Right renal pelvis (tissue), 4 donors: Measurements from ENCODE around the gene IRF2BP2. TPM values are rescaled to one million over a fixed set of nuclear protein-coding genes. Genes with fewer than 3 reads are reported as not detected.
"Not testable (repeated sequence)": the region's sequence is repeated elsewhere in the genome, so short reads cannot be mapped to it uniquely, and the experiment has no call there.

ENCODE experiments used
- DNase-seq, 4 donors: peaks; one replicate each; pipeline ENCODE4 v3.0.0-alpha.2; 2013; ENCODE audit warnings: low read depth in 4 of 4, low spot score in 3 of 4, missing footprints in 1 of 4
- polyA plus RNA-seq, 4 donors: library from polyadenylated mRNA; unstranded; fragments of 120-200 nt; gene quantifications; one replicate each; pipeline ENCODE4 v1.2.1, GENCODE V29; 2013; ENCODE audit not compliant: insufficient read length in 4 of 4

IRF2BP2 gene
- polyA plus RNA-seq, 4 donors: 151 to 163 (median 159) TPM

DNA sequence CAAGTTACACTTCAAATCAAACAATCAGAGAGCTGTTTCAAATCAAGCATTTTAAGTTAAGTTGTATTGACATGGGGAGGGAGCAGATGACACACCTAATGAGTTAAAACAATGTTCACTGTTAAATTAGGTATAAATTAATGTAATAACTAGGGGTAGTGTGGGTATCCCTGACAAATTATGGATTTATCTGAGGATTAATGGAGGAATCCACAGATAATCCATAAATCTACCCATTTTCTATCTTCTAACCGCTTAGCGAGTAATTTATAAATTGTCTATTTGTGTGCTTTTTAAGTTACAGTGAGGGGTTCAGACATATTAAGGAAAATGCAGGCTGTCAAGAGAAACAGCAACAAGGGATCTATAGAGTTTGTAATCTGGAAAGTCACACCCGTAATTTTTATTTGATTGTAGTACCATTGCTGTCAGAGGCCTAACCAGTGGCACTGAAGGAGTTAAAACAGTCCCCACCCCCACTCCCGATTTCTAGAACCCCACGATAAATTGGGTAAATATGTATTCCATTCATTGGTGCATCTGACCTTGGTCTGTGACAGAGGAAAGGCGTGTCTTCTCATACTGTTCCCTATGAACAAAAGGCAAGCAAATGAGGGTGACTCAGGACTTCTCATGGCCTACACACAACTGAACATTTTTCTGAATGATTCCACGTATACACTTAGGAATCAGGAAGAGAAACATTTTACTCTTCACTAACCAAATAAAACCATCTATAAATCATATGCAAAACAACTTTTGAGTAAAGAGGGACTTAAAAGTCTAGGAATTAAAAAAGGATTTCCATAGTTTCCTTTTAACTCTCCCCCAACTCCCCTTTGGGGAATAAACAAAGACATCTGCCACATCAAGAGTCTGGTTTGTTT lies 7.4 kb downstream of the IRF2BP2 start:
- no peak for DNase-seq

DNA sequence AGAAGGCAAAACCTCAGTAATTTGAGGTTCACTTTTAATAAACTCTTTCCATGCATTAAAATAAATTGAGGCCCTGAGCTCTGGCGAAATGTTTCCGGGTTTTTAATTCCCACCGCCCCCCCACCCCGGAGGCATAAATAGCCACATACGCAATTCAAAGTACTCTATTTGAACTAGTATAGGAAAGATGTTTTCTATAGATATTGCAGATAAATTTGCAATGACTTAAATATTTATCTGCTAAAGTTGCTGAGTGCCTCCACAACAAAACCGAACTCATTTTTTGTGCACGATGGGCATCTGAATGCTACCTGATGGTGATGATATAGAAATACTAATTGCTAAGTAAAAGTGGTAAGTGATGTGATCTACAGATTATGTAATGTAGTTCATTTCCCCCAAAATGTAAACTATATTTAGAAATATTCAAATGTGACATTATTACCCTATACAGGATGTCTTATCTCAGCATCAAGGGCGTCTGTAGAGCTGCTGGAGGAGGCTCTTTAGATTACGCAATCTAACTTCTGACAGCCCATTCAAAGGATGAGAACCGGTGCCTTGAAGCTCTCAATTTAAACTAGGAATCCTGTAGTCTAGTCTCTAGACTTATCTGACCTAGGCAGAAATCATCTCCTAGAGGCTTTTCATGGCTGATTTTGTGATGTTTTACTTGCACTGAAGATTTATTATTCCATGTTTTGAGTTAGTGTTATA lies 8.5 kb downstream of the IRF2BP2 start:
- no peak for DNase-seq

DNA sequence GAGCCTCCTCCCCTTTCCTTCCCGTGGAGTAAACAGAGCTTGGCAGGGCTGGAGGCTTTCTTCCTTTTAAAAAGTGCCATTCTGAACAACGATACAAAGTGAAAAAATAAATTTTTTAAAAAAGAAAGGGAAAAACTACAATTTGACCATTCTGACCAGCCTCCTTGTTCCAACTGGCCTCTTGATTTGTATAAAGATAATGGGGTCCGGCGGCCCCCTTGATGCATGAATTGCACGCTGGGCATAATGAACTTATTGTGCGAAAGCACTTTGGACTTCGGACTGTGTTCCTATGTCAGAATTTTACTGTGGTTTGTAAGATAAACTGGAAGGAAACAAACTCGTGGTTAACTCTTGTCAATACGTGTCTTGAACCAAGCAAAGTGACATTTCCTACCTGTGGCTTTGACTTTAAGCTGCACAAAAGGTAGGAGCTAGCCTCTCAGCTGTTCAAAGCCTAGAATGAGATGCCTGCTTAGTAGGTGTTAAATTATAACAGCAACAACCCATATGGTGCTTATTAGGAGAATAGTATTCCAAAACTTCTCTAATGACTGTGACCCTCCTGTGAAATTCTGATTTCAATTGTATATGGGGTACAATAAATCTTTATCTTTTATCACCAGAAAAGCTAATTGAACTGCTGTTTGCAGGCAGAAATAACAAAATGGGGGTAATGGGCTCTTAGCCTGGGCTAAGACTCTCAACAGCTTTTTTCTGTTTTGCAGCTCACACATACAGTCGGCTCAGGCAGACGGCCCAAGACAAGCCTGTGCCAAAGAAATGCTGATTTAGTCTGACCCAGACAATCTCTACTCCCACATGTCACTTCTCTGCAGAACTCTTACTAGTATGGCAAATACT lies 9.3 kb downstream of the IRF2BP2 start:
- no peak for DNase-seq

DNA sequence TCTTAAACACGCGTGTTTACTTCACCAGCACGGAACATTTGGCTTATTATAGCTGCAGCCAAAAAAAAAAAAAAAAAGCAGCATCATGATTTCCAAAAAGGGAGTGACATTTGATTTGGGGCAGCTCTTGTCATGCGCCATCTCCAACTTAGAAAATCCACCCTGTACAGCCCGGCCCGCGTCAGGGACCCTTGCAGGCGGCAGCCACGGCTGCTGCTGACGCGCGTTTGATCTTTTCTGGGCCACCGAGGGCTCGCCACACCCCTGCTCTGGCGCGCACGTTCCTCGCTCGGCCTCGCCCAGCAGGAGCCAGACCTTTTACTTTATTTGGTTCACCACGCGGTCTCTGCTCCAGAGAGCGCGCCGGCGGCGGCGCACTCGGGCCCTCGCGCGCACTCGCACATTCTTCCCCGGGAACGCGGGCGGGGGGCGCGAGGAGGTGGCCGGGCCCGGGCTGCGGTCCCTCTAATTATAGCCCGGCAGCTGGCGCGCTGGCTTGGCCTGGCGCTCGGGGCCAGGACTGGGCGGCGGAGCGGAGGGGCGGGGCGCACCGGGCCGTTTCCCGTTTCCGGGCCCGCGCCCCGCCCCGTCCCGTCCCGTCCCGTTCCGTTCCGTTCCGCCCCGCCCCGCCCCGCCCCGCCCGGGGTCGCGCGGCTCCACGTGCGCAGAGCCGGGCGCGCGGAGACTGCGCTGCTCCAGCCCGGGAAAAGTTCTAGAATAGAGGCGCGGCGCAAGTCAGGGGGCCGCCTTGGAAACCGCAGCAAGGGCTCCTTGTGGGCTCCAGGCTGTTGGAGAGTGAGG lies 10.2 kb downstream of the IRF2BP2 start:
- peak in 1 of 4 donors; percentile 71 for DNase-seq

DNA sequence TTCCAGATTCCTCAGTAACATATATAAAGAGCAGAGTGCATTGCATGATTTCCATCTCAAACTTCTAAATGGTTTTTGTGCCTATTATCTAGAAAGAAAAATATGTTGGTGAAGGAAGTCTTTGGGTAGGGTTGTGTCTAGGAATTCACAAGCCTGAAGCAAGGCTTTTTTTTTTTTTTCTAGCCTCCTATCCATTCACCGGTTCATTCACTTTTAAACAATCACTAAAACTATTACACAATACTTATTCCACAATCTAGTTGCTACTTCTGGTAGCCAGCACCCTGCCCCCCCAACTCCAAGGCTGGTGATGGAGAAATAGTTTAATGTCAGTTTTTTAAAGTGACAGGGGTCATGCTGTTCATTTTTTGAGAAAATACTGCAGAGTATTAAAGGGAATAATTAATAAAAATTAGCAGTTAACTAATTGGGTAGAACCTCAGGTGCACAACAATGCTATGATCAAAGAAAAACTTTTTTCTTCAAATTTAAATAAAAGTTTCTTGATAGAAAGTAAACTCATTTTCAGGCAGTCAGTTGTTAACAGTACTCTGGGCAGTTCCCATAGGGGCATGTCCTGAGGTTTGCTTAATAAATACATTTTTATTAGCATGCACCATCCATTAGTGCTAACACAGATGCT lies 10.9 kb downstream of the IRF2BP2 start:
- no peak for DNase-seq

DNA sequence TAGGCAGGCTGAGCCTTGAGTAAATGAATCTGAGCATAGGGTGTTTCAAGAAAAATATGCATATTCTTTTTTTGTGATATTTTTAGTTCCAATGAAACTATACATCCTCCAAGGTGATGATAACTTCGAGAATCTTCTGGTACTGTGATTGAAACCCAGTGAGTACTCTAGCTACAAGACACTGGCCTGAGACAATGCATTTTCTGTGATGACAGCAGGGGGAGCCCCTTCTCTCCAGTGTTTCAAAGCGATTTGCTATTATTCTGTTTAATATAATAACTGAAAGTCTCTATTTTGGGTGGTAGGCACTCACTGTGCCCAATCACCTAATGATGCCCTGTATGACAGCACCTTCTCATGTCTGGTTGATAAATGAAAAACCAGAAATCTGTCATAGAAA lies 12.1 kb downstream of the IRF2BP2 start:
- no peak for DNase-seq

DNA sequence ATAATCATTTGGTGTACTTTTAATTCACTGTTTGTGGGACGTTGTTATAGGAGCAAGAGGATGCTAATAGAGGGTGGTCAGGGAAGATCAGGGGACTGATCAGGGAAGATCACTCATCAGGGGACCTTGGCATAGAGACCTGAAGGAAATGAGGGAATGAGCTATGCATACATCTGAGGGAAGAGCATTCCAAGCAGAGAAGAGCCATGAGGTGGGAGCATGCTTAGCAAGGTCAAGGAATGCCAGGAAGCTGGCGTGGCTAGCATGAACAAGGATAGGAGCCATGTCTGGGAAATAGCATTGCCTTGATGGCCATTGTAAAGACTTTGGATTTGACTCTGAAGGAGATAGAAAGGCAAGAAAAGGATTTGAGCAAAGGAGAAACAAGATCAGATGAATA lies 14.1 kb downstream of the IRF2BP2 start:
- DNase-seq: no peak

DNA sequence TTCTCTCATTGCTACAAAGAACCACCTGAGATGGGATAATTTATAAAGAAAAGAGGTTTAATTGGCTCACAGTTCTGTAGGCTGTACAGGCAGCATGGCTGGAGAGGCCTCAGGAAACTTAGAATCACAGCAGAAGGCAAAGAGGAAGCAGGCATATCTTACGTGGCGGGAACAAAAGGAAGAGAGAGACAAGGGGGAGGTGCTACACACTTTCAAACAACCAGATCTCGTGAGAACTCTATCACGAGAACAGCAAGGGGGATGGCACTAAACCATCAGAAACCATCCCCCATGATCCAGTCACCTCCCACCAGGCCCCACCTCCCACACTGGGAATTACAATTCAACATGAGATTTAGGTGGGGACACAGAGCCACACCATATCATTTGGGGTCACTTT lies 15.4 kb downstream of the IRF2BP2 start:
- not testable (repeated sequence) for DNase-seq

DNA sequence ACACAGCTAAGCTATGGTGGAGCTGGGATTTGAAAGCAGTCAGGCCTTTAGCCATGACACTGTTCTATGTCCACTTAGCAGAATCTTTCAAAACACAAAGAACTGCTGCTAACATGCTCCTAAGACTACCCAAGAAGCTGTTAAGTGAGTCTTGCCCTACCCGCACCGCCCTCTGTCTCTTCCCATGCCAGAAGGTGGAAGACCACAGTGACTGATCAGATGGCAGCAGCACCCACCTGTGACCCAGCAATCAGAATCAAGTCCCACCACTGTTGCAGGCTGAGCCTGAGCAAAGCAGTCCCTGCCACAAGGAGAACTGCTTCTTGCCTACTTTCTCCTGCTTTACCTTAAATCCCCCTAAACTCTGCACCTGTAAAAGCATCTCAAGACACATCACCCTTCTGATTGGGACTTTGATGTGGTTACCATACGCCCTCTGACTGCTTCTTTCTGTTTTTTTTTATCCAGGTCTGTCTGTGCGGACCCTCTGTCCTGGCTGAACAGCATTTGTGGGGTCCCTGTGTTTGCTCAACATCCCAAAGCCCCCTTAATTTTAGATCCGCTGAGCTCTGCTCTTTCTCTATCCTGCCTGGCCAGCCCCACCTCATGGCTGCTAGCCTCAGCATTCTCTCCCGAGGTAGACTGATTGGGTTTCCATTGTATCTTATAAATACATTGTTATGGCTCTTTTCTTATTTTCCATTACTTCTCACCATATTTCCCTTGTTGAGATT lies 16.0 kb downstream of the IRF2BP2 start:
- DNase-seq: no peak

DNA sequence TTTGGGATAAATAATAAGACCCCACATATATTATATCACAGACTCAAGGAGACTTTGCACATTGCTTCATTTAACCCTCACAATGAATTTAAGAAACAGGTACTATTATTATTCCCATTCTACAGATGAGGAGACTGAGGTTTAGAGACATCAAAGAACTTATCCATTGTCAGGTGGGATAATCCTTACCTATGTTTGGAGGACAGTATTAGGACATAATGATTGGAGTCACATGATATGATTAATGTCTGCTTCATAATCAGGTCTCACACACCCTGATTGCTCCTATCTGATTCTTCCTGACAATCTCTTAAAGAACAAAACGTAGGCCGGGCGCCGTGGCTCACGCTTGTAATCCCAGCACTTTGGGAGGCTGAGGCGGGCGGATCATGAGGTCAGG lies 16.9 kb downstream of the IRF2BP2 start:
- DNase-seq: no peak

DNA sequence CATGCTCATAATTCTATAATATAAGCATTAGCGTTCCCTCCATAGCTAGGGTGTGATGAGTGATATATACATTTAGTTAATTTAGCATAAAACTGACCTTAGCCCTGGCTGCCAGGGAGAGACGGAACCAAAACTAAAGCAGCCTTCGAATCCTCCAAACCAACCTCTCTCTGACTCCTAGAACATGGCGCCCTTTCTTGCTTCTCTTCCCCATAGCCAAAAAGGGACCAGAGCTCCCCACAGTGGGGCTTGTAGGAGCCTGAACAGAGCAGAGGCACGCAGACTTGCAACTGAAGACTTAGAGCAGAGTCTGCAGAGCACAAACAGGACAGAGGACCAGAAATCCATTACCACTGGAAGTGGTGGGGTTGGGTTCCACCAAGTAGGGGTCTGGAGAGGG lies 17.7 kb downstream of the IRF2BP2 start:
- no peak for DNase-seq

DNA sequence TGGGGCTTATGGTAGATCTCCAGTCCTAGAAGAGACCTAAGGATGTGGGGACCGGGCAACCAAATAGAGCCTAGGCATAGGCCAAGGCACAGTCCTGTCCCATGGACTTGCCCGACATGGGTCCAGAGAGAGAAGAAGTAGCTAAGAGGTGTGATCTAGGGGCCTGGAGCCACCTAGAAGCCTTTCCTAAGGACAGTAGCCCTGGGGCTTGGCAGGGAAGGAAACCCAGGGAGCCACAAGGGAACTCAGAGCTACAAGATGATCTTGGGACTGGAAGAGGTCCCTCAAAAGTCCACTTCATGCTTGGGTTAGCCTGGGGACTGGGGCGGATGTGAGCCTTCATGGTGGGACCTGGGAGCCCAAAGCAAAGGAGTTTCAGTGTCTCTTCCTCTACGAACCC lies 18.8 kb downstream of the IRF2BP2 start:
- DNase-seq: no peak

DNA sequence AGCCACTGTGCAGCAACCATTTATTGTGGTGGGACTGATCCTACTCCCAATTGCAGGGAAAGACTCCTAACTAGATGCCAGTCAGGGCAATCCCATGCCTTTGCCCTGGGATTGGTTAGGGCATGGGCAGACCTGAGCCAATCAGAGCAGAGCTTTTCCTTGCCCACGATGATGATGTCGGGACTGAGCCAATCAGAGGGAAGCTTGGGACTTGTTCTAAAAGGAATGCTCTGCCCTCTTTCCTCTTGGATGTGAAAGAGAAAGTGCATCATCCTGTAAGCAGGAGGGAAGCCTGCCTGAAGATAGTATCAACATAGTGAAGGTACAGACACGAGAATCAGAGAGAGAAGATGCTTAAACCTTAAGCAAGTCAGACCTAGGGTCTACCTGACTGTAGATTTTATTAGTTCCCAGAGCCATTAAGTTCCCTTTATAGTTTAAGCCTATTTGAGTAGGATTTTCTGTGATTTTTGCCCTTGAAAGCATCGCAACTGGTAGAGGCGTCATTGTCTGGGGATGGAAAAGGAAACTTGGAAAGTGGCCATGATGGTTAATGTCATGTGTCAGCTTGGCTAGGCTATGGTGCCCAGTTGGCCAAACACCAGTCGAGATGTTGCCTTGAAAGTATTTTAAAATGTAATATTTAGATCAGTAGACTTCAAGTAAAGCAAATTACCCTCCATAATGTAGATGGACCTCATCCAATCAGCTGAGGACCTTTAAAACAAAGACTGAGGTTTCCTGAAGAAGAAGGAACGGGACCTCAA lies 19.9 kb downstream of the IRF2BP2 start:
- no peak for DNase-seq

DNA sequence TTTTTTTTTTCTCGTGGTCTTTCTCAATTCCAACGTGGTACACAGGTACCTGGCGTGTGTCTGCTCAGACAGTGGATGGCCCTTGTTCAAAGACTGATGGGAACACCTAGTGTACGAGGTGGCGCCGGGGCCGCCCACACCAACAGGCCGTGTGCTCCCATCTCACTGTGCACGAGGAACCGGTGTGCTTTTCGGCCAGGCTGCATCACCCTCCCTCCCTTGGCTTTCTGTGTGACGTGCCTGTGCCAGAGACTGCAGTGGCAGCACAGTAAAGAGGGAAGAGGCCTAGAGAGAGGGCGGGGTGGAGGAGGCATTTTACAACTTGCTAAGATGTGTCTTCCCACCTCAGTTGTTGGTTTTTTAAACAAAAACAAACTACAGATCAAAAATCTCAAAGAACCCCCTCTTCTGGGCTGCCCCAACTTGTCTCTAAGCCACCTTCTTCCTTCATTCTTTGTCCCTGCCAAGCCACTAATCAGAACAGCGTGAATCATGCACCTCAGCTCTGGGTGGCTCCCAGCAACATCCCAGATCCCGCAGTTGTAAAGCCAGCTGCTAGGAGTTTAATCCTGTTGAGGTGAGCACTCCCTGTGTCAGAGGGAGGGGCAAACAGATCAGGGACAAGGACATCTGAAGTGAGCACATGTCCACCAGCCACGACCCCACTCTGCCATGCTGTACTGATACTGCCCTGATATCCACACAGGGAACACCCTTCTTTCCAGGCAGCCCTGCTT lies 20.7 kb downstream of the IRF2BP2 start:
- no peak for DNase-seq

DNA sequence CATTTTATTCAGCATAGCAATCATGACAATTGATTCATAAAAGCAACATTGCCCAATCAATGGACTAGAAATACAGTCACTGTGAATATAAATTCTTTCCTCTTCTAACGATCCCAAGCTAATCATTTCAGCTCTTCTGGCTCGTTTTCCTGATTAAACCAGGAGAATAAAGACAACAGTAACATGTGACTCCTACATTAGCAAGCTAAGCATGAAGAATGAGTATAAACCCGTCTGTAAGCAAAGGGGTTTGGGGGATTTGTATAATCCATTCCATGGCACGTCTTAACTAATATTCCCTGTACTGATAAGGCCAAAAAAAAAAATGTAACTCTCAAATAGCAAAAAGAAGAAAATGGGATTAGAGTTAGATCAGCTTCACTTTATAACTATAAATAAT lies 21.6 kb downstream of the IRF2BP2 start:
- no peak for DNase-seq

DNA sequence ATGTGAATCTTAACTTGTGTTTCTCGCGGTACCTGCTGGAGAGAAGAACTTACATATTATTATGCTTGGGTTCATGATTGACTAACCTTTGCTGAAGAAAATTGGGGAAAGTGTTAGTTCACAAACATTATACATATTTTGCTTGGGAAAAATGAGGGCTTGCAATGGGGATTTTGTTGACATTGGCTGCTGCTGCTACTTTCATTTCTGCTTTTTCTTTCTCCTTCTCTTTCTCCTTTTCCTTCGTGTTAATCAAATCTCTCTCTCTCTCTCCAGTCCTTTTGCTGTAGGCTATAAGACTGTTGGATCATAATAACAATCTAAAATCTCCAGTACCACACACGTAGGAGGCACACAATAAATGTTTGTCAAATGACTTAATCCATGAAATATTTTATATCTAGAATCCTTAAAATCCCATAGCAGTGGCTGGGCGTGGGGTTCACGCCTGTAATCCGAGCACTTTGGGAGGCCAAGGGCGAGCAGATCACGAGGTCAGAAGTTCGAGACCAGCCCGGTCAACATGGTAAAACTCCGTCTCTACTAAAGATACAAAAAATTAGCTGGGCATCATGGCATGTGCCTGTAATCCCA lies 23.0 kb downstream of the IRF2BP2 start:
- DNase-seq: no peak

DNA sequence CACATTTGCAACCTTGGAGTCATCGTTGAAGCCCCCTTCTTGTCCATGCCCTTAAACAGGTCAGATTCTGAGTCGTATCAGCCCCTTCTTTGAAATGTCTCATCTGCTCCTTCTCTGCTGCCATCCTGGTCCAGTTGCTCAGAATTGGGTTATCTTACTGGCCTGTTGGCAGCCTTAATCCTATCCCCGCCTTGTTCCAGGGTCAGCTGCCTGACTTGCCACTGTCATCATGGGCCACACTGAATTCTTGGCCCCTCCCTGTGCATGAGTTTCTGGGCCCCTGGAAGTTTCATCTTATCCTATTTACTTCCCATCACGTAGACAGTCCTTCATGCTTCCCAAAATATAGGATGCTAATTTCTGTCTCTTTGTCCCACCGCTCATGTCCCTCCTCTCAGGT lies 23.7 kb downstream of the IRF2BP2 start:
- DNase-seq: no peak
